HG02763 (cell line): Measurements from ENCODE around the gene MKRN2.
"Not testable (repeated sequence)": the region's sequence is repeated elsewhere in the genome, so short reads cannot be mapped to it uniquely, and the experiment has no call there.

Experiments
- ATAC-seq: cut with Tn5 transposase; IDR thresholded peaks from one replicate; pipeline ENCODE4 v1.9.1; 2021; ENCODE audit warnings: mild to moderate bottlenecking, moderate library complexity; ENCODE audit not compliant: unreplicated experiment

The MKRN2 gene

DNA sequence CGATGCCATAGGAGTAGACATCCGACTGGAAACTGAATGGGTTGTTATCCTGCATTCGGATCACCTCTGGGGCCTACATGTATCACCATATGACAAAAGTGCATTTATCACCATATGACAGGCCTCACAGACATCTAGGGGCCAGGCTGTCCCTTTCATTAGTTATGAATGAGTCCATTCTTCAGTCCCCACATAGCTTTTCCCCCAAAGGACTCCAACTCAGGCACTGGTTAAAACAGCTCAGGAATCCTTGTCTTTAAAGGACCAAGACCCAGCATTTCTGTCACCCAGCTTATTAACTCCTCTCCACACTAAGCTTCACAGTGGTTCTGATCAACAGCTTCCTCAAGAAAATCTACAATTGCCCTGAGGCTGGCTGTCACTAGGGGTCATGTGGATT, 28.3 kb downstream of the MKRN2 start:
- no peak for ATAC-seq

DNA sequence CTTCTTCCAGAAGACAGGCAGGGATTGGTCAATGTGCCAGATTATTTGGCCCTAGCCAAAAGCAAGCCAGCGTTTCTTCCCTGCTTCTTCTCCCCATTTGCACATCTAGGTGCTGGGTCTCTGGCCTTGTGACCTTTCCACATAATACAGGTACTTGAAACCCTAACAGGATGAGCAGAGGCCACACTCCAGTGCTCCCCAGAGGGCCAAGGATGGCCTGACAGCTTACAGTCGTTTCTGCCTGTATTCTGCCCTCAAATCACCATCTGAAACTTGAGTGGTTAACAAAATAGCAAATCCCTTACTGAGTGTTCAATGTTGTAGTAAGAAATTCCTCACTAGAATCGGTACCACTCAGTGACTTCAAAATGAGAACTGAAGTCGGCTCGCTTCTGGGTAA, 29.1 kb downstream of the MKRN2 start:
- ATAC-seq: no peak

DNA sequence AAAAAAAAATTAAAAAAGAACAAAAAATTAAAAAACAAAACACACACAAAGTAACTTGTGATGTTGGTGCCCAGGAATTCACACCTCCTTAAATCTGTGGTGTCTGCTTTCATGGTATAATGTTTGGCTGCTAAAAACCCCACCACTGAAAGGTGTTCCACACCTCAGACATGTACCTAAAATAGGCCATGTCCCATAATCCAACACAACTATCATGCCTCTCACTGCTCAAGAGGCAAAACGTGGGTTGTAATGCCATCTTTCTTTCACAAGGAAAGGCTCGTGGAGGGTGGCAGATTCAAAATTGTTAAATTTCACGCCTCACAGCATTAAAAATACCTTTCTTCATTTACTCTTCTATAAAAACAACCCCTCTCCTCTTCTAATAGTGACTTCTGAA, 29.5 kb downstream of the MKRN2 start:
- ATAC-seq: no peak

DNA sequence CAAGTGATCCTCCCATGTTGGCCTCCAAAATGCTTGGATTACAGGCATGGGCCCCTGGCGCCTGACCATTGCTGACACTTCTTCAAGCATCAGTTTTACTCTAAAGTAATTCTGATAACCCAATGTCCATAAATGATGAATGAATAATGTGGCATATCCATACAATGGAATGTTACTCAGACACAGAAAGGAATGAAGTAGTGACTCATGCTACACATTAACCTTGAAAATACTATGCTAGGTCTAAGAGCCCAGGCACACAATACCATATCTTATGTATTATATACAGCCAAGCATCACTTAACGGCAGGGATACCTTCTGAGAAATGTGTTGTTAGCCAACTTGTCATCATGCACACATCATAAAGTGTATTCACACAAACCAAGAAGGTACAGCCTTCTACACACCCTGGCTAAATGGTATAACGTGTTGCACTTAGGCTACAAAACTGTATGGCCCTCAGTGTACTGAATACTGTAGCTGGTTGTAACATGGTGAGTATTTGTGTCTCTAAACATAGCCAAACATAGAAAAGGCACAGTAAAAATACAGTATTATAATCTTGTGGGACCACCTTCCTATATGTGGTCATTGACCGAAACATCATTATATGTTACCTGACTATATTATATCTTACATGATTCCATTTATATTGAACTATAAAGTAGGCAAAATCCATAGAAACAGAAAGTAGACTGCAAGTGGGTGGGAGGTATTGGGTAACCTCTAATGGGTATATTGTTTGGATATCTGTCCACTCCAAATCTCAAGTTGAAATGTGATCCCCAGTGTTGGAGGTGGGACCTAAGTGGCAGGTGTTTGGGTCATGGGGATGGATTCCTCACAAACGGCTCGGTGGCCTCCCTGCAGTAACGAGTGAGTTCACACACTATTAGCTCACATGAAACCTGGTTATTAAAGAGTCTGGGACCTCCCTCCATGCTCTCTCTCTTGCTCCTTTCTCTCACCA, 31.4 kb downstream of the MKRN2 start:
- no peak for ATAC-seq

DNA sequence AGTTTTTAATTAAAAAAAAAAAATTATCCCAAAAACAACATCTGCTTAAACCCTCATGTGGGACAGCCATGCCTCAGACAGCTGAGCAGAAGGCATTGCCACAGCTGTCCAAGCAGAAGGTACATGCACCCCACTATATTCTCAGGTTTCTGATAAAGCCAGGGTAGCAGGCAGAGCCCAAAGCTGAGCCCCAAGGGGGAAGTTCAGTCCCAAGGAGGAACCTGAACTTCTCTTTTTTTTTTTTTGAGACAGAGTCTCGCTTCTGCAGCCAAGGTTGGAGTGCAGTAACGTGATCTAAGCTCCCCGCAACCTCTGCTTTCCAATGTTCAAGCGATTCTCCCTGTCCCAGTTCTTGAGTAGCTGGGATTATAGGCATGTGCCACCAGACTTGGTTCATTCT, 33.2 kb downstream of the MKRN2 start:
- ATAC-seq: no peak

DNA sequence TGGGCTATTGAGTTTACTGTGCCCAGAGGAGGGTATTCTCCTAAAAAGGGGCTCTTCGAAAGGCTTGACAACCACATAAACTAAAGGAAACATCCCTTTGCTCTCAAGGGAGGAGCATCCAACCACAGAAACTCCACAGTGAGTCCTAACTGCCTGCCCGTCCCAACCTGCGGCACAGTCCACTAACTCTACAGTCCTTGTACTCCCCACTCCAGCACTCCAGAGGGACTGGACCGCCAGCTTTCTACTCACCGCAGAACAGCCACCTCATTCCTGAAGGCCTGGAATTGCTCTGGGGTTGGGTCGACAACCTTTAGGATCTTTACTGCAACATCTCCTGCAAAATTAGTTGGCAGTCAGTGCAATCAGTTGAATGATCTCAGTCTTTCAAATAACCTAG, 34.6 kb downstream of the MKRN2 start:
- ATAC-seq: no peak

DNA sequence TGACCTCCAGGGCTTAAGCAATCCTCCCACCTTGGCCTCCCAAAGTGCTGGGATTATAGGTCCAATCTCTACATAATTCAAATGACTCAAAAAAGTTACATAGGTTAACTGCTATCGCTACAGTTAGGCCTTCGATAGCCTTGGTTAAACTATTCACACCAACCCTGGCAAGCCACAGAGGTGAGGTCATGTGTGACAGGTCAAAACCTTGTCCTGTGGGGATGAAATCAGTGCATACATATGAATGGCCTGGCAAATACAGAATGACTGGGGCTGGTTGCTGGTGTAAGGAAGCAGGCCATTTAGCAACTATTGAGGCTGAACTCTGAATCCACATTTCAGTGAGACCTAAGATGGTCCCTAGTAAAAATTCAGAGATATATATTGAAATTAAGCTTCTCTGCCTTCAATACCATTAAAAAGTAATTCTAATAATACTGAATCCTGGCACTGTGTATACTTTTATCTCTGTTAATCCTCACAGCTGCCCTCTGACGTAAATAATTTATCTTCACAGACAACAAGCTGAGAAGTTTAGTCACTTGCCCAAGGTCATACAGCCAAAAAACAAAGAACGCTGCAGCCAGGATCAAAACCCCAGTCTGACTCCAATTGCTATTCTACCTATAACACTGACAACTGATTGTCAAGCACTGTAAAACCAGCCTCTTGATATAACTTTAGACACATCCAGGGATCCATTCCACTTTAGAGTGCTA, 35.3 kb downstream of the MKRN2 start:
- ATAC-seq: no peak

DNA sequence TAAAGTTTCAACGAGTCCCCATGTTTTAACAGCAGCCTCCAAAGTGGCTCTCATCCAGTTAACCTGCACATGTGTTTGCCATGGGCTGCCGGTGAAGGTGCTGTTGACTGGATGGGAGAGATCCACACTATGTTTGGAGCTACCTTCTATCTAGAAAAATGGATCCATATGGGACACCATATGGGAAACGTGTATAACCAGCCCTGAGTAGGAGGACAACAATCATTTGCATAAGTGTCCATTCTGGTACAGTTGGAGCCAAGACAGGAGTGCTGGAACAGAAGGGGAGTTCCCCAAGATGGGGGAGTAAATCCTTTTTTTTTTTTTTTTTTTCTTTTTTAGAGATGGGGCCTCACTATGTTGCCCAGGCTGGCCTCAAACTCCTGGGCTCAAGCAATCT, 36.6 kb downstream of the MKRN2 start:
- ATAC-seq: no peak

DNA sequence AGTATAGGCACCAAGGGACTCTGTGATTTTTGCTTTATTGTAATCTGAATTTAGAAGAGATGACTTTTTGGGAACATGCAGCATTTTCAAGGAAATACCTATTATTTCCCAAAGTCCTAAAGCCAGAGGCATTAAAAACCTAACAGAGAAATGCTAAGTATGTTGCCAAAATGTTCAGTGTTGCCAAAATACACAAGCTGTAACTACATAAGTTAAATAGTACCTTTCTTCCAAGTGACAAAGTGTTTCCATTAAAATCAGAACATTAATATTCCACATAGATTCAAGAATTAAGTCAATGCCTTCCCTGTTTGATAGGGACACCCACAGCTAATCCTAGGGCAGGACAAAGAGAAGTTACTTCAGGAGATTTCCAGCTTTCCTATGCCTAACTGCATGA, 42.0 kb downstream of the MKRN2 start:
- ATAC-seq: no peak

DNA sequence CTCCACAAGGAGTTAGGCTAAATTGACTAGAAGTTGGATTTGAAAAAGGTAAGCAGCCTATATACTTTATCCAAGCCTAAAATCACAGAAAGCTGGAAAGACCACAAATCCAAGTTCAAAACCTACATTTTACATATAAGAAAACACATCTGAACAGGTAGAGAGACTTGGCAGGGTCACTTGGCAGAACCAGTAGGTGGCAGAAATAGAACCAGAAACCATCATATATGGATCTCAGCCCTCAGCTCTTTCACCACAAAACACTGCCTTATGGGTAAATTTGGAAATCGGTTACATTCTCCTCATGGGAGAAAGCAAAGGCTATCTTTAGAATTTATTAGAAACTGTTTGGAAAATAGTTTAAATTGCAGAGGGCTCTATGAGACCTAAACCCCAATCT, 44.2 kb downstream of the MKRN2 start:
- ATAC-seq: no peak

DNA sequence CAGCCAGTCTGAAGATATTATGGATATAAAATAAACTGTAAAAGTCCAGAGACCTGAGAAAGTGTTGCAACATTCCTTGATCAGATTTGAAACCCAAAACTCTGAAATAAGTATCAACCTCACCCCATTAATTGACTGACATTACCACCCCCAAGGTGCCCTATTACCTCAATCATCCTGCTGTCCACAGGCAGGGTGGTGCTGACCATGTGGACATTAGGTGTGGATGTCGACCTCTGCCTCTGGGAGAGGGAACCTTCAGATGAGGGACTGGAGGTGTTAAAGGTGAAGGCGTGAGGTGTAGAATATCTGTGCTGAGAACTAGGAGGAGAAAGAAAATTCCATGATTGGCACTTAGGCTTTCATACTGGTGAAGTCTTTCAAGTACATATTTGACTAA, 47.1 kb downstream of the MKRN2 start:
- no peak for ATAC-seq

DNA sequence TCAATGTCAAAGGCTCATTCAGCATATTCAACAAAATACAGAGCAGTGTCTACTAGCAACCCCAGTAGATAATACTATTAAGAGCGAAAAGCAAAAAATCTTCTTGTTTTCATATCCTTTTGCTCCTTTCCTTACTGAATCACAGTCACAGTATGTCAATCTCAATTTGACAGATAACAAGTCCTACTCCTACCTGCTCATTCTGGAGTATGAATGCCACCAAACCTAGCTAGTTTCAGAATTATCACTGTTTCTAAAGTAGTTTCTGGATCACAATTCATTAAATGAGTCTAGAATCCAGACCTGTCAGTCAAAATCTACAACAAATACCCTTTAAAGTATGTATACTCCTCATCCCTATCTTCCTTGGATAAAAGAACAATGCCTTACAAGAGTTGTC, 51.5 kb downstream of the MKRN2 start:
- no peak for ATAC-seq

DNA sequence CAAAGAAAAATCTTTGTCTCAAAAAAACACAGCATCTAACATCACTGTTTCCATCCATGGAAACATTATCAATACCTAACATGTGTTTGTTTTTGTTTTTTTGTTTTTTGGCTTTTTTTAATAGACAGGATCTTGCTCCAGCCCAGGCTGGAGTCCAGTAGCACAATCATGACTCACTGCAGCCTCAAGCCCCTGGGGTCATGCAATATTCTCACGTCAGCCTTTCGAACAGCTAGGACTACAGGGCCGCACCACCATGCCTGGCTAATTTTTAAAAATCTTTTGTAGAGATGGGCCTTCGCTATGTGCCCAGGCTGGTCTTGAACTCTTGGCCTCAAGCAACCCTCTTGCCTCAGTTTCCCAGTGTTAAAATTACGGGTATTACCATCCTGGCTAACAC, 54.2 kb downstream of the MKRN2 start:
- no peak for ATAC-seq

DNA sequence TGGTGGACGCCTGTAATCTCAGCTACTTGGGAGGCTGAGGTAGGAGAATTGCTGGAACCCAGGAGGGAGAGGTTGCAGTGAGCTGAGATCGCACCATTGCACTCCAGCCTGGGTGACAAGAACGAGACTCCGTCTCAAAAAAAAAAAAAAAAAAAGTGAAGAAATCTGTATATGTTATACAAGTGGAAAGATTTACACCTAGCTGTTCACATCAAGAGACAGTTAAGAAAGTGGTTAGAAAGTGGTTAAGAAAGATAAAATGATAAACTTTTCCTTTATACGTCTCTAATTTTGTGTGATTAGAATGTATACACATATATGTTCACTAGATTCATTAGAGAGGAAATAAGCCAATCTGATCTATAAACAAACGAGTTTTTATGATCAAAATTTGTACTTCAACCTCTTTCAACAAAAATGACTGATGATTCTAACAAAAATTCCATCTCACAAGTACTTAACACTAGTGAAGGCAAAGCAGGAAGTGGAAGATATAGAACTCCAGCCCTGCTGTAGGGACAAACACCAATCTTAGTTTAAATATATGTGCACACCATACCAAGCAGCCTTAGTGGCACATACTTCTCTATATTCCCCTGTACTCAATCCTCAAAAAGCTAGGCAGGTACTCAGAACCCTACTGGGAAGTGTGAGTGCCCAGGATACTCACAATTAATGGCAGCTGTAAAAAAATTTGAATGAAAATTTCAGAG, 55.8 kb downstream of the MKRN2 start:
- ATAC-seq: no peak

DNA sequence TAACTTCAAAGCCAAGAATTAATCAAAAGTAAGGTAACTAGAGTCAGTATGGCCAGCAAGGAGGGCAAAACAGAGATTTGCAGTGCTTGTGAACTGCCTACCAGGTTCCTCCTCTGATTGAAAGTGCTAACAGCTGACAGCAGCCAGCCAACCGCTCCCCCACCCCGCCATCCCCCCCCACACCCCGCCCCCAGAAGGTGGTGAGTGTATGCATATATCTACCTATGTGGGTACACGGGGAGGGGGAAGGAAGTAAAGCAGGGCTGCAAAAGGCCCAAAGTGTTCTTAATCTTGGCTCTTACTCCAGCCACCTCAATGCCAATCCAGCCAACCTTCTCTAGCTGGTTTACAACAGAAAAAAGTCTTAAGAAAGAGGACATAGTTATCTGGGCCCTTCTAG, 56.4 kb downstream of the MKRN2 start:
- ATAC-seq: no peak

DNA sequence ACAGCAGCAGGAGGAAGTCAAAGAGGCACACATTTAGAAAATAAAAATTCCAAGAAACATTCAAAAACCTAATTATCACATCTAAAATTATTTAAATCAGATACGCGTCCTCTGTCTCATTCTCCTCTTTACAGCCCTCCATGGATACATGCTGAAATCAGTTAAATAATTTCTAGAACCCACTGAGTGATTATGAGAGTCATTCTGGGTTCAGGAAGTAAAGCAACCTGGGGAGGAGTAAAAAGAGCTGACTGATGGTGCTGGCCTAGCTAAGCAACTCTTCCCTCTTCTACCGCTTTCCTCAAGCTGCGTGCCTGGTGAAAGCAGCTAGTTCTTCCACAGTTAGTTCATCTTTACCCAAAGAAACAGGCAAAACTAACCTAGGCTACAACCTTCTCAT, 58.4 kb downstream of the MKRN2 start:
- no peak for ATAC-seq

DNA sequence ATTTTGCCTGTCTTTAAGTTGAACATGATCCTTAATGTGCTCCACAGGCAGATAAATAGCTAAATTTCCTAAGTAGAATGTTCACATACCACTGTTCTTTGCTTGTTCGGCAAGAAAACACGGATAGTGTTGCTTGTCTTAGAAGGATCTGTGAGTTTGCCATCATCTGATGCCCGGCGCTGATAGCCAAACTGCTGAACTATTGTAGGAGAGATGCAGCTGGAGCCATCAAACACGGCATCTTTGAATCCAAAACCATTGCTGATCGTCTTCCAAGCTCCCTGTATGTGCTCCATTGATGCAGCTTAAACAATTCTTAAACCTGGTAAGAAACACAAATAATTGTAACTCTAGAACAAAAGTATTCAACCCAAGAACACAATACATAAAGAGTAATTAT, 61.5 kb downstream of the MKRN2 start:
- ATAC-seq: no peak

DNA sequence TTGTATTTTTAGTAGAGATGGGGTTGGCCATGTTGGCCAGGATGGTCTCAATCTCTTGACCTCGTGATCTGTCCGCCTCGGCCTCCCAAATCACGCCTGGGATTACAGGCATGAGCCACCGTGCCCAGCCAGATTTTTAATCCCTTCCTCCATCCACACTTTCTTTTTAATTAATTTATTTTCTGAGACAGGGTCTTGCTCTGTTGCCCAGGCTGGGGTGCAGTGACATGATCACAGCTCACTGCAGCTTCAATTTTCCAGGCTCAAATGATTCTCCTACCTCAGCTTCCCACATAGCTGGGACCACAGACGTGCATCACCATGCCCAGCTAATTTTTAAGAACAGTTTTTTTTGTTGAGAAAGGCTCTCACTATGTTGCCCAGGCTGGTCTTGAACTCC, 63.4 kb downstream of the MKRN2 start:
- ATAC-seq: no peak

DNA sequence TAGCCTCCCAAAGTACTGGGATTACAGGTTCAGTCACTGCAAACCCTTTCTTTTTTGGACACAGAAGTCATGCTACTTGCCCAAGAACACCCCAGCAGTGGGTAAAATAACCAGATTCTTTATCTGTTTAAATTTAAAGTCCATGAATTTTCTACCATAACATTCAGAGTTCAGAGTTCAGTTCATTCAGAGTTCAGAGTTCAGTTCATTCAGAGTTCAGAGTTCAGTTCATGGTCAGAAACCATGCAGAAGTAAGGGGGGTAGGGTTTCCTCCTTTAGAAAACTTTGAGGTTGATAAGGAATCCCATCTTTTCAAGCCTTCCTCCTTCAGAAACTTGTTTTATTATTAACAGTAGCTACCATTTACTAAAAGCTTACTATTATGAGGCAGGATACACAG, 63.8 kb downstream of the MKRN2 start:
- no peak for ATAC-seq

DNA sequence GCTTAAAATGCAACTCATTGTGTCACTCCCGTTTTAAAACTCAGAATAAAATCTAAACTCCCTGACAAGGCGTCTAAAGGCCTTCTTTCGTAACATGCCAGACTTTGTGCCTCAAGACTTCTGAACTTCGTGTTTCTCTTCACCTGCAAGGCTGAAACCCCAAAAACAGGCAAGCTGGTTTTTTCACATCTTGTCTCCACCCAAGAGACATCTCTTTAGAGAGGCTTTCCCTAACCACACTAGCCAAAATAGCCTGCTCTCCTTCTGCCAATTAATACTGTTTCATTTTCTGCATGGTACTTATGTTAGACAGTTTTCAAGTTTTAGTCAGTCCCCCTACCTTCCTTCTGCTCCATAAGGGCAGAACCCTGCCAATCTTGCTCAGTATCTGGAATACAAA, 65.4 kb downstream of the MKRN2 start:
- ATAC-seq: no peak

DNA sequence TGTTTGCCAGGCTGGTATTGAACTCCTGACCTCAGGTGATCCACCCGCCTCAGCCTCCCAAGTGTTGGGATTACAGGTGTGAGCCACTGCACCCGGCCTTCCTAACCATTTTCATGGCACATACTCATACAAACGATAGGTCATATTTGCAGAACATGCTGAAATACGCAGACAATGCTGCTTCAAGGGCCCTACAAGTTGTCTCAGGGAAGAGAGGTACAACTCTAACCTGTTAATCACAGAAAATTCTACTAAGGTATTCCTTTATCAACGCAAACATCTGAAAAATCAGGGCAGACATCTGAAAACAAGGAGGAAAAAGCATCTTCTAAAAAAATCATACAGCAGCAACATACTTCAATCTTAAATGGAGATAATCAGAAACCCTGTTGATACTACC, 67.2 kb downstream of the MKRN2 start:
- ATAC-seq: no peak

DNA sequence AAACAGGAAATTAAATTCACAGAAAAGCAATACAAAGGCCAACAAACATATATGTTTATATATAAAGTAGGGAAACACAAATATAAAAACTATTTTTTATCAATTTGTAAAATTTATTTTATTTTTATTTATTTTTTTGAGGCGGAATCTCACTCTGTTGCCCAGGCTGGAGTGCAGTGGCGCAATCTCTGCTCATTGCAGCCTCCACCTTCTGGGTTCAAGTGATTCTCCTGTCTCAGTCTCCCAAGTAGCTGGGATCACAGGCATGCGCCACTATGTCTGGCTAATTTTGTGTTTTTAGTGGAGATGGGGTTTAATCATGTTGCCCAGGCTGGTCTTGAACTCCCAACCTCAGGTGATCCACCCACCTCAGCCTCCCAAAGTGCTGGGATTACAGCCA, 68.1 kb downstream of the MKRN2 start:
- ATAC-seq: not testable (repeated sequence)
